ENCODE data around the gene TMEM14C. TPM values are rescaled to one million over a fixed set of nuclear protein-coding genes. Genes with fewer than 3 reads are reported as not detected.

The TMEM14C gene
- total RNA-seq, 3 donors from 2014 or later = 124 to 159 (median 134) TPM

GRCh38 chr6:10763006-10763405 is 40.1 kb downstream of the TMEM14C start:
- Histone ChIP-seq H3K4me1 (no peaks in the 10 kb centered on the region), H3K27me3 (no peaks in the 10 kb centered on the region), H3K9me3 (no peaks in the 10 kb centered on the region), H3K4me3 (no peak overlapping the region), H3K36me3 (no peaks in the 10 kb centered on the region), H3K27ac (no peak overlapping the region)
- DNase-seq (ENCODE audit: low spot score in 2 of 2) = no peak
- intact Hi-C loops (cut with DNase I; ENCODE audit: low total_unique reads) = no loop called here
- TF ChIP-seq, protein P1, sequence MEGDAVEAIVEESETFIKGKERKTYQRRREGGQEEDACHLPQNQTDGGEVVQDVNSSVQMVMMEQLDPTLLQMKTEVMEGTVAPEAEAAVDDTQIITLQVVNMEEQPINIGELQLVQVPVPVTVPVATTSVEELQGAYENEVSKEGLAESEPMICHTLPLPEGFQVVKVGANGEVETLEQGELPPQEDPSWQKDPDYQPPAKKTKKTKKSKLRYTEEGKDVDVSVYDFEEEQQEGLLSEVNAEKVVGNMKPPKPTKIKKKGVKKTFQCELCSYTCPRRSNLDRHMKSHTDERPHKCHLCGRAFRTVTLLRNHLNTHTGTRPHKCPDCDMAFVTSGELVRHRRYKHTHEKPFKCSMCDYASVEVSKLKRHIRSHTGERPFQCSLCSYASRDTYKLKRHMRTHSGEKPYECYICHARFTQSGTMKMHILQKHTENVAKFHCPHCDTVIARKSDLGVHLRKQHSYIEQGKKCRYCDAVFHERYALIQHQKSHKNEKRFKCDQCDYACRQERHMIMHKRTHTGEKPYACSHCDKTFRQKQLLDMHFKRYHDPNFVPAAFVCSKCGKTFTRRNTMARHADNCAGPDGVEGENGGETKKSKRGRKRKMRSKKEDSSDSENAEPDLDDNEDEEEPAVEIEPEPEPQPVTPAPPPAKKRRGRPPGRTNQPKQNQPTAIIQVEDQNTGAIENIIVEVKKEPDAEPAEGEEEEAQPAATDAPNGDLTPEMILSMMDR (IDR thresholded peaks at IDR 0.05) = no peak
- TF ChIP-seq POLR2A (IDR thresholded peaks at IDR 0.05) = no peak
- TF ChIP-seq POLR2AphosphoS5 (IDR thresholded peaks at IDR 0.05) = no peak

DNA sequence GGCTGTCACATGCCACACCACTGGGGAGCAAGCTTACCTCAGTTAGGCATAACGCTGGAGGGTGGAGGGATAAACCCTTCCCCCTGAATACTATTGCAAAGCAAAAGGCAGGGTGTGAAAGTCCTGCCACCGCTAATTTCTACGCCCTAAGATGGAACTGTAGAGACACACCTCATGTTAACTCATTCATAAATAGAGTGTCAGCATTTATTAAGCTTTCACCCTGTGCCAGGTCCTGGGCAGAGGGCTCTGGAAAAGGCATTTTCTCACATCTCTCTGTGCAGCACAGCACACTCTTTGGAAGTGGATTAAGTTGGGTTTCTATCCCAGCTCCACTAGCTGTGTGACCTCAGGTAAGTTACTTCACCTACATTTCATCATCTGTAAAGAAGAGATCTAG is 46.5 kb downstream of the TMEM14C start:
- Histone ChIP-seq H3K4me1 (no peaks in the 10 kb centered on the region), H3K36me3 (no peaks in the 10 kb centered on the region), H3K4me3 (no peak overlapping the region), H3K27me3 (no peaks in the 10 kb centered on the region), H3K27ac (no peak overlapping the region), H3K9me3 (no peaks in the 10 kb centered on the region)
- intact Hi-C loops (cut with DNase I; ENCODE audit: low total_unique reads) = no loop called here
- DNase-seq (ENCODE audit: low spot score in 2 of 2) = no peak
- TF ChIP-seq POLR2A (IDR thresholded peaks at IDR 0.05) (no peak), POLR2AphosphoS5 (IDR thresholded peaks at IDR 0.05) (no peak)

- no peak for DNase-seq (ENCODE audit: low spot score in 2 of 2)
- H3K9me3 ChIP-seq = no peaks in the 10 kb centered on the region
- no peak overlapping the region for H3K4me3 ChIP-seq
- TF ChIP-seq POLR2A (IDR thresholded peaks at IDR 0.05) = no peak
- TF ChIP-seq POLR2AphosphoS5 (IDR thresholded peaks at IDR 0.05) = no peak
- TF ChIP-seq, protein P1 (IDR thresholded peaks at IDR 0.05) = no peak
- H3K4me1 ChIP-seq = no peaks in the 10 kb centered on the region
- intact Hi-C loops (cut with DNase I; ENCODE audit: low total_unique reads) = no loop called here
- no peaks in the 10 kb centered on the region for H3K36me3 ChIP-seq
- no peaks in the 10 kb centered on the region for H3K27me3 ChIP-seq
- no peak overlapping the region for H3K27ac ChIP-seq
Observed at GRCh38 chr6:10771371-10771894, 48.6 kb downstream of the TMEM14C start.

- TF ChIP-seq, protein P1 (IDR thresholded peaks at IDR 0.05) = no peak
- TF ChIP-seq POLR2AphosphoS5 (IDR thresholded peaks at IDR 0.05) = no peak
- no peak for TF ChIP-seq POLR2A (IDR thresholded peaks at IDR 0.05)
- Histone ChIP-seq H3K4me3 (no peak overlapping the region), H3K36me3 (no peaks in the 10 kb centered on the region), H3K4me1 (no peaks in the 10 kb centered on the region), H3K9me3 (no peaks in the 10 kb centered on the region), H3K27ac (no peak overlapping the region), H3K27me3 (no peaks in the 10 kb centered on the region)
- DNase-seq (ENCODE audit: low spot score in 2 of 2) = no peak
- intact Hi-C loops (cut with DNase I; ENCODE audit: low total_unique reads) = no loop called here
Observed at GRCh38 chr6:10778230-10778629, 55.4 kb downstream of the TMEM14C start.

- H3K36me3 ChIP-seq = no peaks in the 10 kb centered on the region
- no peak overlapping the region for H3K27ac ChIP-seq
- intact Hi-C loops (cut with DNase I; ENCODE audit: low total_unique reads) = no loop called here
- no peak overlapping the region for H3K4me3 ChIP-seq
- no peaks in the 10 kb centered on the region for H3K4me1 ChIP-seq
- H3K9me3 ChIP-seq = no peaks in the 10 kb centered on the region
- DNase-seq (ENCODE audit: low spot score in 2 of 2) = no peak
- no peaks in the 10 kb centered on the region for H3K27me3 ChIP-seq
- TF ChIP-seq POLR2AphosphoS5 (IDR thresholded peaks at IDR 0.05) (no peak), POLR2A (IDR thresholded peaks at IDR 0.05) (no peak)
- TF ChIP-seq, protein P1 (IDR thresholded peaks at IDR 0.05) = no peak
Observed at GRCh38 chr6:10779076-10779475, 56.2 kb downstream of the TMEM14C start.

Other genes starting within 250 kb of the TMEM14C start
- 10 to 100 TPM in 2 of 3 donors, 1 to 10 TPM in 1; 1.4 to 22.0 (median 13.4) TPM for gene GCNT2, start 201.7 kb upstream of the TMEM14C start, total RNA-seq
- 1 to 10 TPM in 1 of 3 donors, not detected in 2; 1.3 TPM for gene C6orf52, start 28.5 kb upstream of the TMEM14C start, total RNA-seq
- gene PAK1IP1, start 28.1 kb upstream of the TMEM14C start, total RNA-seq = 10 to 100 TPM; 10.4 to 16.4 (median 15.7) TPM
- 100 to 1,000 TPM in 1 of 3 donors, 10 to 100 TPM in 2; 65.7 to 102 (median 76.4) TPM for gene TMEM14B, start 24.7 kb downstream of the TMEM14C start, total RNA-seq
- gene MAK, start 115.5 kb downstream of the TMEM14C start, total RNA-seq = under 1 TPM; 0.16 to 0.98 (median 0.59) TPM
- not detected for gene GCM2, start 159.0 kb downstream of the TMEM14C start, total RNA-seq
- 1 to 10 TPM; 1.8 to 2.2 (median 2.0) TPM for gene SYCP2L, start 164.0 kb downstream of the TMEM14C start, total RNA-seq

Measured in breast epithelium (tissue), 4 donors.